HG02970 (cell line): Measurements from ENCODE around the gene STK17A.

Experiments
- ATAC-seq: cut with Tn5 transposase; IDR thresholded peaks from one replicate; pipeline ENCODE4 v1.9.1; 2021; ENCODE audit warnings: mild to moderate bottlenecking, moderate library complexity, moderate number of reproducible peaks; ENCODE audit not compliant: unreplicated experiment, low FRiP score

STK17A gene

GRCh38 chr7:43582503-43583423 is at the start of gene STK17A:
Gene STK17A, plus strand, starts transcription at chr7:43583108. Its CDS starts 136 bp downstream, at chr7:43583244.
- peak; percentile 81 for ATAC-seq

GRCh38 chr7:43533801-43534479 is 49.0 kb upstream of the STK17A start:
- ATAC-seq, result no peak

GRCh38 chr7:43535031-43535451 is 47.9 kb upstream of the STK17A start:
- no peak for ATAC-seq

- ATAC-seq, result no peak
Observed at GRCh38 chr7:43535810-43536585, 46.9 kb upstream of the STK17A start.

GRCh38 chr7:43536773-43537172 is 46.1 kb upstream of the STK17A start:
- no peak for ATAC-seq

GRCh38 chr7:43537765-43538403 is 45.0 kb upstream of the STK17A start:
- no peak for ATAC-seq

GRCh38 chr7:43538404-43538771 is 44.5 kb upstream of the STK17A start:
- ATAC-seq, result no peak

GRCh38 chr7:43540471-43540870 is 42.4 kb upstream of the STK17A start:
- no peak for ATAC-seq

GRCh38 chr7:43542716-43543115 is 40.2 kb upstream of the STK17A start:
- no peak for ATAC-seq

- no peak for ATAC-seq
Observed at GRCh38 chr7:43546231-43546630, 36.7 kb upstream of the STK17A start.

- ATAC-seq, result no peak
Observed at GRCh38 chr7:43550427-43550826, 32.5 kb upstream of the STK17A start.

- no peak for ATAC-seq
Observed at GRCh38 chr7:43552122-43552521, 30.8 kb upstream of the STK17A start.

GRCh38 chr7:43553999-43554398 is 28.9 kb upstream of the STK17A start:
- ATAC-seq, result no peak

GRCh38 chr7:43554423-43554822 is 28.5 kb upstream of the STK17A start:
- no peak for ATAC-seq

GRCh38 chr7:43557831-43558495 is 24.9 kb upstream of the STK17A start:
- ATAC-seq, result no peak

- no peak for ATAC-seq
Observed at GRCh38 chr7:43559171-43559945, 23.6 kb upstream of the STK17A start.

GRCh38 chr7:43559946-43560335 is 23.0 kb upstream of the STK17A start:
- no peak for ATAC-seq

GRCh38 chr7:43560742-43561330 is 22.1 kb upstream of the STK17A start:
- ATAC-seq, result no peak

GRCh38 chr7:43562383-43562782 is 20.5 kb upstream of the STK17A start:
- ATAC-seq, result no peak
